HuH-7 (cell line): ENCODE data around the gene ELSPBP1.
"Not testable (repeated sequence)": the region's sequence is repeated elsewhere in the genome, so short reads cannot be mapped to it uniquely, and the experiment has no call there.

Experiments used
- DNase-seq: peaks from one replicate; pipeline ENCODE4 v3.0.0; 2011; ENCODE audit warnings: low spot score

ELSPBP1 gene

GRCh38 chr19:47994209-47994802, at the start of gene ELSPBP1:
Gene ELSPBP1, plus strand, starts transcription at chr19:47994632. Its CDS starts 14,036 bp downstream, at chr19:48008668.
- DNase-seq, result no peak

DNA sequence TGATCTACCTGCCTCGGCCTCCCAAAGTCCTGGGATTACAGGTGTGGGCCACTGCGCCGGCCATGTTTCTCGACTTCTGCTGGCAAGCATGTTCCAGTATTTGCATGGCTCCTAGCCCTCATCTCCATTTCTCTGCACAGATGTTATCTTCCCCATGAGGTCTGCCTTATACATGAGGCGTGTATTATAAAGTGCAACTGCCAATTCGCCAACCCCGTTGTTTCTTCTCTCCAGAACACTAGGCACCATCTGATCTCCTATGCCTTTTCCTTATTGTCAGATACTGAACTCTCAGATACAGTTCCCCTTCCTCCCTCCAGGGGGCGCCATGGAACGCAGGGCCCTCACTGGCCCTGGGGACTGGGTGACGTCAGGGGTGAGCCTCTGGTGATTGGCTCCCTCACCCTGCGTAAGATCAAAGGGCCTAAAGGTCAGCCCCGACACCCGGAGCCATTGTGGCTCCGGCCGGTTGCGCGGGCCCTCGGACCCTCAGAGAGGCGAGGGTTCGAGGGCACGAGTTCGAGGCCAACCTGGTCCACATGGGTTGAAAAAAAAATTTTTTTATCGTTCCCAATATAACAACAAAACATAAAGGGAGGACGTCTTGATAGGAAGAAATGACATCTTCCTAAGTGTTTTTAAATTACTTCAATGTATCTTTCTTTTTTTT, 44.4 kb upstream of the ELSPBP1 start:
- DNase-seq, result not testable (repeated sequence)

DNA sequence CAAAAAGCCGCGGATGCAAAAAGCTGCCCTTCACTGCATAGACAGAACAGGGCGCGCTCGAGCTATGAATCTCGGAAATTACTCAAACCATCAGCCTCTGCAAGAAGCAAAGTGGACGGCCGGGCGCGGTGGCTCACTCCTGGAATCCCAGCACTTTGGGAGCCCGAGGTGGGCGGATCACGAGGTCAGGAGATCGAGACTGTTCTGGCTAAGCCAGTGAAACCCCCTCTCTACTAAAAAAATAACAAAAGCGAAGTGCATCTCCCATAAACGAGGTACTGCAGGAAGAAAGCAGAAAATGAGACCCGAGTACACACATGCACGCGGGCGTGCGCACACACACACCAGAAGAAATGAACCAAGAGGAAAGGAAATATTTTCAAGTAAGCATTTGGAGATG, 42.3 kb upstream of the ELSPBP1 start:
- not testable (repeated sequence) for DNase-seq

GRCh38 chr19:47955936-47956335, 38.5 kb upstream of the ELSPBP1 start:
- not testable (repeated sequence) for DNase-seq

GRCh38 chr19:47973529-47973928, 20.9 kb upstream of the ELSPBP1 start:
- no peak for DNase-seq

DNA sequence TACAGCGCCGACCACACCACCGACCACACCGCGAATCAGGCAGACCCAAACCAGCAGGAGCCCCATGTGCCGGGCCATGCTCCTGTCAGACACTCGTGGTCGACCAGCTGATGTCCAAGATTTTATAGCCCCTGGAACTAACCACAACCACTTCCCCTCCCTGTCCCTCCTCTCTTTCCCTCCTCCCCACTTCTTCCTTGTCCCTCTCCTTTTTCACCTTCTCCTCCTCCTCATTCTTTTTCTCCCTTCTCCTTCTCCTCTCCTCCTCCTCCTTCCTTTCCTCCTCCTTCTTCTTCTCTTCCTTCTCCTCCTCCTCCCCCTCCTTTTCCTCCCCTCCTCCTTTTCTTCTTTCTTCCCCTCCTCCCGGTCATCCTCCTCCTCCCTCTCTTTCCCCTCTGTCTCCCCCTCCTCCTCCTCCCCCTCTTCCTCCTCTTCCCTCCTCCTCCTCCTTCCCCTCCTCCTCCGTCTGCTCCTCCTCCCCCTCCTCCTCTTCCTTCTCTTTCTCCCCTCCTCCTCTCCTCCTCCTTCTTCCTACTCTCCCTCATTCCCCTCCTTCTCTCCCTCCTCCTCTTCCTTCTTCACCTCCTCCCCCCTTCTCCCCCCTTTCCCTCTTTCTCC, 3.1 kb upstream of the ELSPBP1 start:
- DNase-seq, result no peak

DNA sequence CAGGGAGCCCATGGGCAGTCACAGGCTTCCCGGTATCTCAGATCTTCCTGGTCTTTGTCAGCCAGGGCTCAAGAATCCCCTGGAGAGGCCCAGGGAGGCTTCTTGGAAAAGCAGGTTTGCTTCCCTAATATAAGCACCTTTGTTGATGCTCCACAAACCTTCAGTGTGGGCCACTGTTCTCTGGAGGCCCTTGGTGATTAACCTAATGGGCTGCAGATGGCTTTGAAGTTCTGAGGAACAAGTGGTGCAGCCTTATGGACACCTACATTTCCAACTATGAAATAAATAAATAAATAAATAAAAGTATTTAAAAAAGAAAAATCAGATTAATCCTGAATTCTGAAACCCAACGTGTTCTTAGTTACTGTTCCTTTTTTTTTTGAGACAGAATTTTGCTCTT, 2.4 kb upstream of the ELSPBP1 start, which contains the start of gene BSPH1:
Gene BSPH1, minus strand, starts transcription at position 101 of the 400 bp plus-strand sequence. Its CDS starts 89 bp downstream, at position 12.
- no peak for DNase-seq

- no peak for DNase-seq
Measured at GRCh38 chr19:47996230-47996727, 1.8 kb downstream of the ELSPBP1 start.

DNA sequence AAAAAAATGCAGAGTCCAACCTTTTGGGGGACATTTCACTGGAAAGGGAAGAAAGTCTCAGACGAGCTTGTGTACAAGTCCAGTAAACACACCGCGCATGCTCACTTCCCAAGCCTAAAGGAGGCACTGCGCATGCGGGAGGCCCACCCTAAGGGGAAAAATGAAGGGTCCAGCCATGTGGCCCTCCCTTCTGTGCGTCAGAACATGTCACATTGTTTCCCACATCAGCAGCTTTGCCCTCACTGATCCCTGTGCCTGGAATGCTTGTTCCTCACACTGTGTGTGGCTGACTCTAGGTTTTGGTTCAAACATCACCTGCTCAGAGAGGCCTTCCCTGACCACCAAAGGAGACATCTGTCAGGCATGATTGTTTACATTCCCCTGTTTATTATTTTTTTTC, 4.4 kb downstream of the ELSPBP1 start:
- no peak for DNase-seq

- DNase-seq, result no peak
Measured at GRCh38 chr19:48000846-48001245, 6.4 kb downstream of the ELSPBP1 start.

DNA sequence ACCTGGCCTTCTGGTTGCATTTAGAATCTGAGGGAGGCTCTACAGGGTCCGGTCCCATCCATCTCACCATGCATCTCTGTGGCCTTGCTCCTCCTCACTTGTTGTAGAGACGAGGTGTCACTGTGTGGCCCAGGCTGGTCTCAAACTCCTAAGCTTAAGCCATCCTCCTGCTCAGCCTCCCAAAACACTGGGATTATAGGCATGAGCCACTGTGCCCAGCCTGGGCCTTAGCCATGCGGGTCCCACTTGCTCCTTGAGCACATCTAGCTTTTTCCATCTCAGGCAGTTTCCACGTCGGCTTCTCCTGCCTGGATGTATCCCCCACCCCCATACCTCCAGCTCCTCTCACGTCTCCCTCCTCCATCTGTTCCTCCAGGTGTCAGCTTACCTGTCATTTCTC, 9.8 kb downstream of the ELSPBP1 start:
- DNase-seq, result no peak

- no peak for DNase-seq
Measured at GRCh38 chr19:48006762-48007161, 12.3 kb downstream of the ELSPBP1 start.

GRCh38 chr19:48010932-48011758, 16.7 kb downstream of the ELSPBP1 start:
- DNase-seq, result no peak

GRCh38 chr19:48020686-48021085, 26.3 kb downstream of the ELSPBP1 start:
- no peak for DNase-seq

GRCh38 chr19:48023011-48023410, 28.6 kb downstream of the ELSPBP1 start:
- no peak for DNase-seq

- no peak for DNase-seq
Measured at GRCh38 chr19:48023518-48023917, 29.1 kb downstream of the ELSPBP1 start.

DNA sequence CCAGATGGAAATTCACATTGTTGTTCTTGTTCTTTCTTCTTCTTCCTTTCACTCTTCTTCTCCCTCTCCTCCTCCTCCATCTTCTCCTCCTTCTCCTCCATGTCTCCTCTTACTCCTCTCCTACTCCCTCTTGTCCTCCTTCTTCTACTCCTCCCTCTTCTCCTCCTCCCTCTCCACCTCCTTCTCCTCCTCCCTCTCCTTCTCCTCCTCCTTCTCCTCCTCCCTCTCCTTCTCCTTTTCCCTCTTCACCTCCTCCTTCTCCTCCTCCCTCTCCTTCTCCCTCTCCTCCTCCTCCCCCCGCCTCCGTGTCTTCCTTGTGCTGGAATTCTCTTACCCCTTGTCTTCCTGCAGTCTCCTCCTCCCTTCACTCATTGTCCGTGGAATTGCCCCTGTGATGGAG, 31.0 kb downstream of the ELSPBP1 start:
- no peak for DNase-seq

DNA sequence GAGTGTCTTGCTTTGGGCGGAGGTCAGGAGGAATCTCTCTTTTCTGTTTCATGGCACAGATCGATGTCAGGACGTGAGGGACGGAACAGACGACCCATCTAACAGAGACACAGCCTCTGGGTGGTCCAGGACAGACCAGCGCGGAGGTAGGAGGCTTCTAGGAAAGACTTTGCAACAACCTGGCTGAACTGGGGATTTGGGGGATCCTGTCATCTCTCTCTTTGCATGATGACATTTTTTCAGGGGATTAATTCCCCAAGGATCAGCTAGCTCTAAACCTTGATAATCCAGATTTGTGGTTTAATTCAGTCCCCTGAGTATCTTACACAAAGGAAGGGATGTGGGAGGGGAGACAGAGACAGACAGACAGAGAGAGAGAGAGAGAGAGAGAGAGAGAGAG, 35.0 kb downstream of the ELSPBP1 start:
- no peak for DNase-seq

- no peak for DNase-seq
Measured at GRCh38 chr19:48030073-48030472, 35.6 kb downstream of the ELSPBP1 start.

DNA sequence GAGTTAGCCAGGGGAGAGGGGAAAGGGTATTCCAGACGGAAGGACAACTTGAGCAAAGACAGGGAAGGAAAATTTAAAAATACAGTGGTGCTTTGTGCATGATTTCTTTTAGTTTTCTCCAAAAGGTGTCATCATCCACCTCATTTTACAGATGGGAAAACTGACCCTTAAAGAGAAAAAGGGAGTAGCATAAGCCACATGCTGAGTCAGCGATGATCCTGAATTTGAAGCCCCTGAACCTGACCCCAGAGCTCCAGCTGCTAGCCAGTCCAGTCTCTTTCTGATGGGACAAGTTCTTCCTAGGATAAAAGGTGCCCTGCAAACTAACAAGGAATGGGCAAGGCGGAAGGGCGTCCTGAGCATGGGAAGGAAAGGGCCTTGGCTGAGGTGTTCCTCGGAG, 39.2 kb downstream of the ELSPBP1 start:
- no peak for DNase-seq

GRCh38 chr19:48036765-48037164, 42.3 kb downstream of the ELSPBP1 start:
- DNase-seq, result no peak

GRCh38 chr19:48041877-48042580, 47.6 kb downstream of the ELSPBP1 start:
- DNase-seq, result no peak
